Mononuclear cell (primary cell): ENCODE results near the gene PGK1. TPM values are rescaled to one million over a fixed set of nuclear protein-coding genes. Genes with fewer than 3 reads are reported as not detected.
"Not testable (repeated sequence)": the region's sequence is repeated elsewhere in the genome, so short reads cannot be mapped to it uniquely, and the experiment has no call there.

Source experiments
- H3K27me3 ChIP-seq: 2 replicates; pipeline ENCODE4 v1.6.0; 2011; ENCODE audit warnings: low read length, control low read depth; ENCODE audit not compliant: insufficient read depth
- H3K4me1 ChIP-seq: 2 replicates; pipeline ENCODE4 v1.5.1; 2011; ENCODE audit warnings: mild to moderate bottlenecking, low read length, control low read depth; ENCODE audit not compliant: insufficient read depth
- H3K4me3 ChIP-seq: 2 replicates; pipeline ENCODE4 v1.5.1; 2011; ENCODE audit warnings: mild to moderate bottlenecking, low read length, moderate library complexity
- H3K9me3 ChIP-seq: 2 replicates; pipeline ENCODE4 v1.5.1; 2011; ENCODE audit warnings: low read depth, mild to moderate bottlenecking, control low read depth, low read length
- total RNA-seq: library from RNA; depleted of rRNA; stranded (reverse); fragments of >200 nt; gene quantifications from one replicate; pipeline ENCODE4 v1.2.3, GENCODE V29; 2012

The PGK1 gene
- total RNA-seq, 1 donor, result 217 TPM

GRCh38 chrX:78131117-78131516 is 27.1 kb downstream of the PGK1 start:
- no peaks in the 10 kb centered on the region for H3K4me1 ChIP-seq
- H3K9me3 ChIP-seq, result no peaks in the 10 kb centered on the region
- H3K4me3 ChIP-seq, result no peak overlapping the region
- H3K27me3 ChIP-seq, result no peaks in the 10 kb centered on the region

- H3K4me3 ChIP-seq, result no peak overlapping the region
- no peaks in the 10 kb centered on the region for H3K27me3 ChIP-seq
- H3K9me3 ChIP-seq, result no peaks in the 10 kb centered on the region
- H3K4me1 ChIP-seq, result no peaks in the 10 kb centered on the region
Measured at GRCh38 chrX:78133238-78133960, 29.4 kb downstream of the PGK1 start.

GRCh38 chrX:78139160-78140123 is 35.4 kb downstream of the PGK1 start, which contains the start of gene TAF9B:
Gene TAF9B (minus strand): TSS chrX:78139650. CDS start chrX:78139611, 39 bp downstream.
- peaks cover 3% of the 10 kb centered on the region for H3K4me1 ChIP-seq
- H3K4me3 ChIP-seq, result peak within 1 kb of the TSS; percentile 60
- no peaks in the 10 kb centered on the region for H3K27me3 ChIP-seq
- H3K9me3 ChIP-seq, result no peaks in the 10 kb centered on the region

GRCh38 chrX:78140206-78140605 is 36.2 kb downstream of the PGK1 start:
- H3K4me3 ChIP-seq, result no peak overlapping the region
- no peaks in the 10 kb centered on the region for H3K9me3 ChIP-seq
- peaks cover 3% of the 10 kb centered on the region for H3K4me1 ChIP-seq
- H3K27me3 ChIP-seq, result no peaks in the 10 kb centered on the region

DNA sequence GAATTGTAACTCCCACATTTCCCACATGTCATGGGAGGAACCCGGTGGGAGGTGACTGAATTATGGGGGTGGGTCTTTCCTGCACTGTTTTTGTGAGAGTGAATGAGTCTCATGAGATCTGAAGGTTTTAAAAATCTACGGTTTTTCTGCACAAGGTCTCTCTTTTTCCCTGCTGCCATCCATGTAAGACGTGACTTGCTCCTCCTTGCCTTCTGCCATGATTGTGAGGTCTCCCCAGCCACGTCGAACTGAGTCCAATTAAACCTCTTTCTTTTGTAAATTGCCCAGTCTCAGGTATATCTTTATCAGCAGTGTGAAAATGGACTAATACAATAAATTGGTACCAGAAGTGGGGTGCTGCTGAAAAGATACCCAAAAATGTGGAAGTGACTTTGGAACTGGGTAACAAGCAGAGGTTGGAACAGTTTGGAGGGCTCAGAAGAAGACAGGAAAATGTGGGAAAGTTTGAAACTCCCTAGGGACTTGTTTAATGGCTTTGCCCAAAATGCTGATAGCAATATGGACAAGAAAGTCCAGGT is 43.0 kb downstream of the PGK1 start:
- not testable (repeated sequence) for H3K27me3 ChIP-seq, H3K4me3 ChIP-seq, H3K9me3 ChIP-seq, H3K4me1 ChIP-seq

GRCh38 chrX:78157373-78157772 is 53.3 kb downstream of the PGK1 start:
- not testable (repeated sequence) for H3K9me3 ChIP-seq, H3K4me3 ChIP-seq, H3K4me1 ChIP-seq, H3K27me3 ChIP-seq

DNA sequence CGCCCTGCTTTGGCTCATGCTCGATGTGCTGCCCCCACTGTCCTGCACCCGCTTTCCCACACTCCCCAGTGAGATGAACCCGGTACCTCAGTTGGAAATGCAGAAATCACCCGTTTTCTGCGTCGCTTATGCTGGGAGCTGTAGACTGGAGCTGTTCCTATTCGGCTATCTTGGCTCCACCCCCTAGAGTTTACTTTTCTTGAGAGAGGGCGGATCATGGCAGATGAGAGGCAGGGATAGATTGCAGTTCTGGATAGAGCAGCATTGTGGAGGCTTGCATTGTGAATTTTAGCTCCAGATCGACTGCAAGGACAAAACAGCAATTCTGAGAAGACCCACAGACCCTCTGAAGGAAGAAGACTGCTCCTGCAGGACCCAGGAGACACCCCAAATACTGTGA is 53.8 kb downstream of the PGK1 start:
- H3K4me3 ChIP-seq, H3K9me3 ChIP-seq, H3K27me3 ChIP-seq, H3K4me1 ChIP-seq: not testable (repeated sequence)

- not testable (repeated sequence) for H3K4me1 ChIP-seq, H3K27me3 ChIP-seq, H3K9me3 ChIP-seq, H3K4me3 ChIP-seq
Measured at GRCh38 chrX:78160711-78161110, 56.7 kb downstream of the PGK1 start.

DNA sequence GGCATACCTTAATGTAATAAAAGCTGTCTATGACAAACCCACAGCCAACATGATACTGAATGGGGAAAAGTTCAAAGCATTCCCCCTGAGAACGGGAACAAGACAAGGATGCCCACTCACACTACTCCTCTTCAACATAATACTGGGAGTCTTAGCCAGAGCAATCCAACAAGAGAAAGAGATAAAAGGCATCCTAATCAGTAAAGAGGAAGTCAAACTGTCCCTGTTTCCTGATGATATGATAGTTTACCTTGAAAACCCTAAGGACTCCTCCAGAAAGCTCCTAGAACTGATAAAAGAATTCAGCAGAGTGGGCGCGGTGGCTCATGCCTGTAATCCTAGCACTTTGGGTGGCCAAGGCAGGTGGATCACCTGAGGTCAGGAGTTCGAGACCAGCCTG is 59.1 kb downstream of the PGK1 start:
- not testable (repeated sequence) for H3K4me3 ChIP-seq, H3K27me3 ChIP-seq, H3K9me3 ChIP-seq

DNA sequence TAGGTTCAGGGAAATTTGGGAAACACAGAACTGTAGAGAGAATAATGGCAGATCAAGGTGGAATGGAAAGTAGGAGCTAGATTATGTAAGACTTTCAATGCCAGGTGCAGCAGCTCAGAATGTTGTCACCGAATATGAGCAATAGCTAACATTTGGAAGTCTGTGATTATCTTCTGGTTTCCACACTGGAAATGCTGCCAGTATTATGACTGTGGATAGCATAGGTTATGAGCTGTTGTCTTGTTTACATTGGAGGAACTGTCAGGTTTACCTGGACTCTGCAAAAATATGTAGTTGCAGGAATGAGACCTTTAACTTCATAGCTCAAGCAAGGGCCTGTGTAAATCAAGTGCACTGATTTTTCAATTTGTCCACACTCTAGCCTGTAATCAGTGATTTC is 61.4 kb downstream of the PGK1 start:
- no peaks in the 10 kb centered on the region for H3K4me1 ChIP-seq
- no peaks in the 10 kb centered on the region for H3K27me3 ChIP-seq
- H3K9me3 ChIP-seq, result no peaks in the 10 kb centered on the region

More for the DNA sequence above, 59.1 kb downstream of the PGK1 start:
- not testable (repeated sequence) for H3K4me1 ChIP-seq

GRCh38 chrX:78168065-78168464 is 64.0 kb downstream of the PGK1 start:
- Histone ChIP-seq H3K9me3 (no peaks in the 10 kb centered on the region), H3K4me1 (no peaks in the 10 kb centered on the region), H3K27me3 (no peaks in the 10 kb centered on the region), H3K4me3 (no peak overlapping the region)

More for the DNA sequence above, 61.4 kb downstream of the PGK1 start:
- H3K4me3 ChIP-seq, result no peak overlapping the region

Other genes starting within 250 kb of the PGK1 start
- gene MAGT1, start 208.8 kb upstream of the PGK1 start, total RNA-seq, result 63.2 TPM
- gene COX7B, start 204.8 kb upstream of the PGK1 start, total RNA-seq, result 217 TPM
- 19.1 TPM for gene ATP7A, start 193.6 kb upstream of the PGK1 start, total RNA-seq
- gene PGAM4, start 134.6 kb upstream of the PGK1 start, total RNA-seq, result not detected
- 15.5 TPM for gene TAF9B, start 35.4 kb downstream of the PGK1 start, total RNA-seq
- gene CYSLTR1, start 223.4 kb downstream of the PGK1 start, total RNA-seq, result 15.8 TPM